ENCODE data around the gene BICD2.

BICD2 gene

GRCh38 chr9:92728831-92729734 is 35.5 kb downstream of the BICD2 start:
- in situ Hi-C loops (cut with MboI; ENCODE audit: low sequenced_read_pairs) = no loop called here

GRCh38 chr9:92727716-92728700 is 36.6 kb downstream of the BICD2 start:
- in situ Hi-C loops (cut with MboI; ENCODE audit: low sequenced_read_pairs) = no loop called here

- in situ Hi-C loops (cut with MboI; ENCODE audit: low sequenced_read_pairs) = no loop called here
Measured at GRCh38 chr9:92726971-92727715, 37.5 kb downstream of the BICD2 start.

GRCh38 chr9:92726348-92726747 is 38.3 kb downstream of the BICD2 start:
- in situ Hi-C loops (cut with MboI; ENCODE audit: low sequenced_read_pairs) = no loop called here

GRCh38 chr9:92725766-92726165 is 38.9 kb downstream of the BICD2 start:
- in situ Hi-C loops (cut with MboI; ENCODE audit: low sequenced_read_pairs) = no loop called here

GRCh38 chr9:92725266-92725545 is 39.4 kb downstream of the BICD2 start:
- in situ Hi-C loops (cut with MboI; ENCODE audit: low sequenced_read_pairs) = no loop called here

GRCh38 chr9:92724528-92725265 is 39.9 kb downstream of the BICD2 start:
- in situ Hi-C loops (cut with MboI; ENCODE audit: low sequenced_read_pairs) = no loop called here

GRCh38 chr9:92723801-92724323 is 40.8 kb downstream of the BICD2 start:
- in situ Hi-C loops (cut with MboI; ENCODE audit: low sequenced_read_pairs) = no loop called here

- in situ Hi-C loops (cut with MboI; ENCODE audit: low sequenced_read_pairs) = no loop called here
Measured at GRCh38 chr9:92723299-92723625, 41.4 kb downstream of the BICD2 start.

GRCh38 chr9:92722386-92723298 is 42.0 kb downstream of the BICD2 start:
- in situ Hi-C loops (cut with MboI; ENCODE audit: low sequenced_read_pairs) = no loop called here

GRCh38 chr9:92721548-92721947 is 43.1 kb downstream of the BICD2 start:
- in situ Hi-C loops (cut with MboI; ENCODE audit: low sequenced_read_pairs) = no loop called here

GRCh38 chr9:92720807-92721535 is 43.7 kb downstream of the BICD2 start:
- in situ Hi-C loops (cut with MboI; ENCODE audit: low sequenced_read_pairs) = no loop called here

GRCh38 chr9:92720209-92720765 is 44.3 kb downstream of the BICD2 start:
- in situ Hi-C loops (cut with MboI; ENCODE audit: low sequenced_read_pairs) = no loop called here

GRCh38 chr9:92719028-92719647 is 45.5 kb downstream of the BICD2 start:
- in situ Hi-C loops (cut with MboI; ENCODE audit: low sequenced_read_pairs) = loop anchor here (5.0 kb wide), 1 partner anchor 73 kb away; no protein-coding TSS in a partner anchor

- in situ Hi-C loops (cut with MboI; ENCODE audit: low sequenced_read_pairs) = loop anchor here (5.0 kb wide), 1 partner anchor 74 kb away; no protein-coding TSS in a partner anchor
Measured at GRCh38 chr9:92718086-92719001, 46.3 kb downstream of the BICD2 start.

Data from HL-60/S4 (cell line).